Measurements from ENCODE around the gene PPFIA1. TPM values are rescaled to one million over a fixed set of nuclear protein-coding genes. Genes with fewer than 3 reads are reported as not detected.

PPFIA1 gene
- total and polyA plus RNA-seq, 9 donors, result 24.9 to 37.4 (median 28.8) TPM

GRCh38 chr11:70424765-70425344, 154.4 kb downstream of the PPFIA1 start:
- H3K36me3 ChIP-seq (ENCODE audit: control insufficient read depth, insufficient read depth, low read length), result peaks cover 84% of the 10 kb centered on the region
- no peak for DNase-seq
- no peaks in the 10 kb centered on the region for H3K27me3 ChIP-seq (ENCODE audit: control insufficient read depth, insufficient read depth, low read length)
- no peaks in the 10 kb centered on the region for H3K4me1 ChIP-seq (ENCODE audit: control insufficient read depth, insufficient read depth, low read length)
- 93% methylated on average over 14 of the region's 14 CpGs for WGBS (ENCODE audit: insufficient coverage)
- no peaks in the 10 kb centered on the region for H3K9me3 ChIP-seq (replicated peaks; ENCODE audit: control insufficient read depth, low read depth, low read length)
- no peak overlapping the region for H3K4me3 ChIP-seq (ENCODE audit: low read length)
- H3K27ac ChIP-seq (ENCODE audit: low read length), result no peak overlapping the region

- DNase-seq, result no peak
Measured at GRCh38 chr11:70427436-70427835, 156.9 kb downstream of the PPFIA1 start.

GRCh38 chr11:70428701-70429427, 158.4 kb downstream of the PPFIA1 start:
- no peak overlapping the region for H3K4me3 ChIP-seq (ENCODE audit: low read length)
- H3K9me3 ChIP-seq (replicated peaks; ENCODE audit: control insufficient read depth, low read depth, low read length), result no peaks in the 10 kb centered on the region
- WGBS (ENCODE audit: insufficient coverage), result 88% methylated on average over 11 of the region's 18 CpGs
- no peak overlapping the region for H3K27ac ChIP-seq (ENCODE audit: low read length)
- no peaks in the 10 kb centered on the region for H3K27me3 ChIP-seq (ENCODE audit: control insufficient read depth, insufficient read depth, low read length)
- H3K4me1 ChIP-seq (ENCODE audit: control insufficient read depth, insufficient read depth, low read length), result no peaks in the 10 kb centered on the region
- DNase-seq, result no peak
- H3K36me3 ChIP-seq (ENCODE audit: control insufficient read depth, insufficient read depth, low read length), result peaks cover 83% of the 10 kb centered on the region

More at GRCh38 chr11:70427436-70427835, 156.9 kb downstream of the PPFIA1 start:
- Histone ChIP-seq H3K9me3 (replicated peaks; ENCODE audit: control insufficient read depth, low read depth, low read length) (no peaks in the 10 kb centered on the region), H3K4me3 (ENCODE audit: low read length) (no peak overlapping the region), H3K27me3 (ENCODE audit: control insufficient read depth, insufficient read depth, low read length) (no peaks in the 10 kb centered on the region), H3K36me3 (ENCODE audit: control insufficient read depth, insufficient read depth, low read length) (peaks cover 83% of the 10 kb centered on the region), H3K27ac (ENCODE audit: low read length) (no peak overlapping the region), H3K4me1 (ENCODE audit: control insufficient read depth, insufficient read depth, low read length) (no peaks in the 10 kb centered on the region)
- WGBS (ENCODE audit: insufficient coverage), result 95% methylated on average over 9 of the region's 11 CpGs

- no peak for DNase-seq
- Histone ChIP-seq H3K9me3 (replicated peaks; ENCODE audit: control insufficient read depth, low read depth, low read length) (no peaks in the 10 kb centered on the region), H3K4me1 (ENCODE audit: control insufficient read depth, insufficient read depth, low read length) (no peaks in the 10 kb centered on the region), H3K36me3 (ENCODE audit: control insufficient read depth, insufficient read depth, low read length) (peaks cover 83% of the 10 kb centered on the region), H3K27ac (ENCODE audit: low read length) (no peak overlapping the region), H3K4me3 (ENCODE audit: low read length) (no peak overlapping the region), H3K27me3 (ENCODE audit: control insufficient read depth, insufficient read depth, low read length) (no peaks in the 10 kb centered on the region)
- WGBS (ENCODE audit: insufficient coverage), result 89% methylated on average over 5 of the region's 8 CpGs
Measured at GRCh38 chr11:70429428-70429705, 158.9 kb downstream of the PPFIA1 start.

GRCh38 chr11:70429724-70430521, 159.4 kb downstream of the PPFIA1 start:
- Histone ChIP-seq H3K36me3 (ENCODE audit: control insufficient read depth, insufficient read depth, low read length) (peaks cover 82% of the 10 kb centered on the region), H3K4me1 (ENCODE audit: control insufficient read depth, insufficient read depth, low read length) (peaks cover 5% of the 10 kb centered on the region), H3K4me3 (ENCODE audit: low read length) (no peak overlapping the region), H3K27ac (ENCODE audit: low read length) (no peak overlapping the region), H3K9me3 (replicated peaks; ENCODE audit: control insufficient read depth, low read depth, low read length) (no peaks in the 10 kb centered on the region), H3K27me3 (ENCODE audit: control insufficient read depth, insufficient read depth, low read length) (no peaks in the 10 kb centered on the region)
- WGBS (ENCODE audit: insufficient coverage), result 66% methylated on average over 6 of the region's 11 CpGs
- DNase-seq, result no peak

GRCh38 chr11:70430671-70431574, 160.4 kb downstream of the PPFIA1 start:
- Histone ChIP-seq H3K36me3 (ENCODE audit: control insufficient read depth, insufficient read depth, low read length) (peaks cover 82% of the 10 kb centered on the region), H3K9me3 (replicated peaks; ENCODE audit: control insufficient read depth, low read depth, low read length) (no peaks in the 10 kb centered on the region), H3K4me3 (ENCODE audit: low read length) (no peak overlapping the region), H3K27me3 (ENCODE audit: control insufficient read depth, insufficient read depth, low read length) (no peaks in the 10 kb centered on the region), H3K4me1 (ENCODE audit: control insufficient read depth, insufficient read depth, low read length) (peaks cover 5% of the 10 kb centered on the region), H3K27ac (ENCODE audit: low read length) (no peak overlapping the region)
- DNase-seq, result no peak
- WGBS (ENCODE audit: insufficient coverage), result 92% methylated on average over 16 of the region's 25 CpGs

GRCh38 chr11:70431611-70432010, 161.1 kb downstream of the PPFIA1 start:
- Histone ChIP-seq H3K36me3 (ENCODE audit: control insufficient read depth, insufficient read depth, low read length) (peaks cover 88% of the 10 kb centered on the region), H3K4me3 (ENCODE audit: low read length) (no peak overlapping the region), H3K9me3 (replicated peaks; ENCODE audit: control insufficient read depth, low read depth, low read length) (no peaks in the 10 kb centered on the region), H3K4me1 (ENCODE audit: control insufficient read depth, insufficient read depth, low read length) (peaks cover 5% of the 10 kb centered on the region), H3K27ac (ENCODE audit: low read length) (no peak overlapping the region), H3K27me3 (ENCODE audit: control insufficient read depth, insufficient read depth, low read length) (no peaks in the 10 kb centered on the region)
- 97% methylated on average over 12 of the region's 12 CpGs for whole genome bisulfite sequencing (ENCODE audit: insufficient coverage)
- DNase-seq, result no peak

- no peak for DNase-seq
- Histone ChIP-seq H3K27me3 (ENCODE audit: control insufficient read depth, insufficient read depth, low read length) (no peaks in the 10 kb centered on the region), H3K9me3 (replicated peaks; ENCODE audit: control insufficient read depth, low read depth, low read length) (no peaks in the 10 kb centered on the region), H3K36me3 (ENCODE audit: control insufficient read depth, insufficient read depth, low read length) (peaks cover 92% of the 10 kb centered on the region), H3K4me1 (ENCODE audit: control insufficient read depth, insufficient read depth, low read length) (peaks cover 5% of the 10 kb centered on the region), H3K27ac (ENCODE audit: low read length) (no peak overlapping the region), H3K4me3 (ENCODE audit: low read length) (no peak overlapping the region)
- 91% methylated on average over 8 of the region's 16 CpGs for WGBS (ENCODE audit: insufficient coverage)
Measured at GRCh38 chr11:70432065-70432464, 161.6 kb downstream of the PPFIA1 start.

- peaks cover 93% of the 10 kb centered on the region for H3K36me3 ChIP-seq (ENCODE audit: control insufficient read depth, insufficient read depth, low read length)
- H3K4me1 ChIP-seq (ENCODE audit: control insufficient read depth, insufficient read depth, low read length), result peaks cover 5% of the 10 kb centered on the region
- no peak for DNase-seq
- no peaks in the 10 kb centered on the region for H3K9me3 ChIP-seq (replicated peaks; ENCODE audit: control insufficient read depth, low read depth, low read length)
- no peak overlapping the region for H3K4me3 ChIP-seq (ENCODE audit: low read length)
- no peaks in the 10 kb centered on the region for H3K27me3 ChIP-seq (ENCODE audit: control insufficient read depth, insufficient read depth, low read length)
- H3K27ac ChIP-seq (ENCODE audit: low read length), result no peak overlapping the region
- WGBS (ENCODE audit: insufficient coverage), result 87% methylated on average over 11 of the region's 15 CpGs
Measured at GRCh38 chr11:70432580-70432979, 162.1 kb downstream of the PPFIA1 start.
